Neural cell (in vitro differentiated cells): ENCODE measurements around the gene RGL1. TPM values are rescaled to one million over a fixed set of nuclear protein-coding genes. Genes with fewer than 3 reads are reported as not detected.

Experiments used
- H2AFZ ChIP-seq: fragments of 200-600, 300-800 bp; sonication (generic), shearing (Covaris generic); 2 replicates; pipeline ENCODE4 v1.6.0; 2014; ENCODE audit warnings: low read depth, mild to moderate bottlenecking, antibody characterized with exemption, low read length, moderate library complexity
- H3F3A ChIP-seq: fragments of 200-600 bp; shearing (Covaris generic); 2 replicates; pipeline ENCODE4 v1.6.1; 2016; ENCODE audit warnings: mild to moderate bottlenecking, moderate library complexity, mixed read lengths, antibody characterized with exemption, low read length; ENCODE audit not compliant: insufficient read depth, poor library complexity, severe bottlenecking
- H3K27ac ChIP-seq: fragments of 200-600, 300-800 bp; sonication (generic), shearing (Covaris generic); 2 replicates; pipeline ENCODE4 v1.5.1; 2014; ENCODE audit warnings: mild to moderate bottlenecking, low read length, moderate library complexity
- H3K27me3 ChIP-seq: fragments of 300-800, 200-600 bp; sonication (generic), shearing (Covaris generic); 2 replicates; pipeline ENCODE4 v1.6.0; 2014; ENCODE audit warnings: mild to moderate bottlenecking, low read depth, low read length, moderate library complexity; ENCODE audit not compliant: insufficient read depth
- H3K36me3 ChIP-seq: fragments of 300-800, 200-600 bp; sonication (generic), shearing (Covaris generic); 2 replicates; pipeline ENCODE4 v1.5.1; 2014; ENCODE audit warnings: mild to moderate bottlenecking, antibody characterized with exemption, low read length, moderate library complexity; ENCODE audit not compliant: insufficient read depth
- H3K4me2 ChIP-seq: fragments of 300-800, 200-600 bp; sonication (generic), shearing (Covaris generic); 2 replicates; pipeline ENCODE4 v1.6.0; 2014; ENCODE audit warnings: mild to moderate bottlenecking, low read length
- H3K4me3 ChIP-seq: fragments of 300-800, 200-600 bp; sonication (generic), shearing (Covaris generic); 2 replicates; pipeline ENCODE4 v1.5.1; 2014; ENCODE audit warnings: mild to moderate bottlenecking, low read length, moderate library complexity
- H3K79me2 ChIP-seq: fragments of 200-600 bp; shearing (Covaris generic); replicated peaks from 2 replicates; pipeline ENCODE4 v1.6.0; 2014; ENCODE audit warnings: mild to moderate bottlenecking, low read length, moderate library complexity; ENCODE audit not compliant: insufficient read depth
- H3K9ac ChIP-seq: fragments of 300-800, 200-600 bp; sonication (generic), shearing (Covaris generic); 2 replicates; pipeline ENCODE4 v1.6.1; 2016; ENCODE audit warnings: mild to moderate bottlenecking, low read length, mixed read lengths
- H3K9me2 ChIP-seq: fragments of 200-600 bp; shearing (Covaris generic); 2 replicates; pipeline ENCODE4 v1.6.1; 2016; ENCODE audit warnings: mild to moderate bottlenecking, low read length, mixed read lengths; ENCODE audit not compliant: insufficient read depth
- H3K9me3 ChIP-seq: fragments of 200-600, 300-800 bp; sonication (generic), shearing (Covaris generic); 2 replicates; pipeline ENCODE4 v1.6.1; 2016; ENCODE audit warnings: mild to moderate bottlenecking, mixed run types, low read length, moderate library complexity, mixed read lengths
- H4K20me1 ChIP-seq: fragments of 200-600 bp; shearing (Covaris generic); 2 replicates; pipeline ENCODE4 v1.6.1; 2016; ENCODE audit warnings: mild to moderate bottlenecking, mixed run types; ENCODE audit not compliant: insufficient read depth
- CTCF ChIP-seq: fragments of 450-650 bp; IDR thresholded peaks from 2 replicates; pipeline ENCODE4 v1.5.1; 2014; ENCODE audit warnings: antibody characterized with exemption, mild to moderate bottlenecking, moderate library complexity; ENCODE audit not compliant: poor library complexity, severe bottlenecking
- EP300 ChIP-seq: fragments of 450-650 bp; conservative IDR thresholded peaks from 2 replicates; pipeline ENCODE4 v1.6.1; 2014; ENCODE audit warnings: antibody characterized with exemption, mild to moderate bottlenecking, moderate library complexity; ENCODE audit not compliant: poor library complexity, severe bottlenecking
- EZH2 ChIP-seq: fragments of 200-600, 300-800 bp; shearing (Covaris generic), sonication (generic); IDR thresholded peaks from 2 replicates; pipeline ENCODE4 v1.6.1; 2014; ENCODE audit warnings: antibody characterized with exemption, low read length, borderline replicate concordance, mild to moderate bottlenecking; ENCODE audit not compliant: insufficient read depth, poor library complexity, severe bottlenecking
- MXI1 ChIP-seq: fragments of 450-650 bp; conservative IDR thresholded peaks from 2 replicates; pipeline ENCODE4 v1.6.1; 2014; ENCODE audit warnings: antibody characterized with exemption, mild to moderate bottlenecking; ENCODE audit not compliant: poor library complexity, severe bottlenecking
- POLR2AphosphoS5 ChIP-seq: IDR thresholded peaks from 2 replicates; pipeline ENCODE4 v1.6.1; 2012
- RAD21 ChIP-seq: fragments of 450-650 bp; conservative IDR thresholded peaks from 2 replicates; pipeline ENCODE4 v1.6.1; 2014; ENCODE audit warnings: antibody characterized with exemption, mild to moderate bottlenecking, moderate library complexity
- REST ChIP-seq: IDR thresholded peaks from 2 replicates; pipeline ENCODE4 v1.6.1; 2012; ENCODE audit warnings: borderline replicate concordance
- SMC3 ChIP-seq: fragments of 450-650 bp; conservative IDR thresholded peaks from 2 replicates; pipeline ENCODE4 v1.6.1; 2014; ENCODE audit warnings: antibody characterized with exemption, mild to moderate bottlenecking, moderate library complexity; ENCODE audit not compliant: poor library complexity
- TAF1 ChIP-seq: IDR thresholded peaks from 2 replicates; pipeline ENCODE4 v1.6.1; 2012; ENCODE audit warnings: low read depth
- polyA plus RNA-seq: library from polyadenylated mRNA; depleted of rRNA; stranded (reverse); fragments of >200 nt; gene quantifications from 2 replicates; pipeline ENCODE4 v1.2.3, GENCODE V29; 2014

RGL1 gene
- polyA plus RNA-seq, 1 donor from 2014 or later: 14.7 TPM

GRCh38 chr1:183966487-183966886 lies 161.6 kb downstream of the RGL1 start:
- no peaks in the 10 kb centered on the region for H3K9me3 ChIP-seq
- H3K4me2 ChIP-seq: no peak overlapping the region
- H3K36me3 ChIP-seq: no peaks in the 10 kb centered on the region
- no peaks in the 10 kb centered on the region for H3K27me3 ChIP-seq
- H4K20me1 ChIP-seq: no peaks in the 10 kb centered on the region
- H3F3A ChIP-seq: no peaks in the 10 kb centered on the region
- H3K9ac ChIP-seq: no peak overlapping the region
- H3K4me3 ChIP-seq: no peak overlapping the region
- H3K79me2 ChIP-seq: no peaks in the 10 kb centered on the region
- TF ChIP-seq MXI1: no peak
- H2AFZ ChIP-seq: no peak overlapping the region
- no peak overlapping the region for H3K27ac ChIP-seq
- no peaks in the 10 kb centered on the region for H3K9me2 ChIP-seq

- TF ChIP-seq POLR2AphosphoS5 (no peak), EZH2 (no peak), CTCF (no peak), EP300 (no peak), MXI1 (no peak), REST (no peak), SMC3 (no peak), RAD21 (no peak), TAF1 (no peak)
- H4K20me1 ChIP-seq: no peaks in the 10 kb centered on the region
- H3K79me2 ChIP-seq: no peaks in the 10 kb centered on the region
- H3K27me3 ChIP-seq: no peaks in the 10 kb centered on the region
- no peaks in the 10 kb centered on the region for H3K9me3 ChIP-seq
- H3F3A ChIP-seq: no peaks in the 10 kb centered on the region
- H3K4me2 ChIP-seq: no peak overlapping the region
- H3K9ac ChIP-seq: no peak overlapping the region
- H3K9me2 ChIP-seq: no peaks in the 10 kb centered on the region
- H2AFZ ChIP-seq: no peak overlapping the region
- no peak overlapping the region for H3K4me3 ChIP-seq
- no peaks in the 10 kb centered on the region for H3K36me3 ChIP-seq
- H3K27ac ChIP-seq: no peak overlapping the region
Observed at GRCh38 chr1:183967914-183968313, 163.0 kb downstream of the RGL1 start.

GRCh38 chr1:183968386-183968785 lies 163.5 kb downstream of the RGL1 start:
- no peaks in the 10 kb centered on the region for H3K9me2 ChIP-seq
- no peaks in the 10 kb centered on the region for H3K79me2 ChIP-seq
- no peaks in the 10 kb centered on the region for H3F3A ChIP-seq
- no peaks in the 10 kb centered on the region for H3K27me3 ChIP-seq
- H3K4me2 ChIP-seq: no peak overlapping the region
- no peak overlapping the region for H3K9ac ChIP-seq
- H3K4me3 ChIP-seq: no peak overlapping the region
- no peak overlapping the region for H3K27ac ChIP-seq
- H3K9me3 ChIP-seq: no peaks in the 10 kb centered on the region
- no peaks in the 10 kb centered on the region for H3K36me3 ChIP-seq
- no peaks in the 10 kb centered on the region for H4K20me1 ChIP-seq
- no peak overlapping the region for H2AFZ ChIP-seq
- TF ChIP-seq SMC3 (no peak), MXI1 (no peak), REST (no peak), EP300 (no peak), CTCF (no peak), POLR2AphosphoS5 (no peak), EZH2 (no peak), TAF1 (no peak), RAD21 (no peak)
